Activated CD8-positive, alpha-beta memory T cell treated with anti-CD3 and anti-CD28 coated beads, Interleukin-2, amount 50 U/mL, for 1 hour (primary cell): ENCODE data around the gene ADGRF4.
"Not testable (repeated sequence)": the region's sequence is repeated elsewhere in the genome, so short reads cannot be mapped to it uniquely, and the experiment has no call there.

ENCODE experiments used
- DNase-seq: peaks from one replicate; pipeline ENCODE4 v3.0.0-alpha.2; 2020; ENCODE audit errors: extremely low read depth

The ADGRF4 gene

GRCh38 chr6:47734831-47735481 is 36.6 kb downstream of the ADGRF4 start:
- no peak for DNase-seq

- no peak for DNase-seq
Observed at GRCh38 chr6:47736083-47736700, 37.8 kb downstream of the ADGRF4 start.

DNA sequence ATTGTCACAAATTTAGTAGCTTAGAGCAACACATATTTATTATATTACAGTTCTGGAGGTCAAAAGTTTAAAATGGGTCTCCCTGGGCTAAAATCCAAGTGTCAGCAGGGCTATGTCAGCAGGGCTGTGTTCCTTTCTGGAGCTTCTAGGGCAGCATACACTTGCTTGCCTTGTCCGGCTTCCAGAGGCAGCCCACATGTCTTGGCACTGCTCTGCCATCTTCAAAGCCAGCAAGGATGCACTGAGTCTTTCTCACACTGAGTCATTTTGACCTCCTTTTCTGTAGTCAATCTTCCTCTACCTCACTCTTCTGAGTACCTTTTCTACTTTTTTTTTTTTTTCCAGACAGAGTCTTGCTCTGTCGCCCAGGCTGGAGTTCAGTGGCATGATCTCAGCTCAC is 39.0 kb downstream of the ADGRF4 start:
- no peak for DNase-seq

DNA sequence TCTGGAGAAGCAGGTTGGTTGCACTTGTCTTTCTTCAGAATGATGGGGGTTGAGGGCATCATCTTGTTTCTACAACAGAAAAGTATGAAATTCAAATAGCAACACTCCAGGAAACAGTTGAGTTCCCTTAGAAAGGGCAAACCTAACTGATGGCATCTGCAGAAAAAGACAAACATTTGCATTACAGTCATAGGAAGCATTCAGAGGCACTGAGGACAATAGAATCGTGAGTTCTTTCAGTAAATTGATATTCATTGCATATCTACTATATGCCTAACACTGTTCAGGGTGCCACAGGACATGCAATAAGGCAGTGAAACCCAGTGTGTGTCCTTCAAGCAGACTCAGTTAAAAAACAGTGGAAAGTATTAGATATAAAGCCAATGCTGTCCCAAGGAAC is 42.3 kb downstream of the ADGRF4 start:
- DNase-seq = no peak

DNA sequence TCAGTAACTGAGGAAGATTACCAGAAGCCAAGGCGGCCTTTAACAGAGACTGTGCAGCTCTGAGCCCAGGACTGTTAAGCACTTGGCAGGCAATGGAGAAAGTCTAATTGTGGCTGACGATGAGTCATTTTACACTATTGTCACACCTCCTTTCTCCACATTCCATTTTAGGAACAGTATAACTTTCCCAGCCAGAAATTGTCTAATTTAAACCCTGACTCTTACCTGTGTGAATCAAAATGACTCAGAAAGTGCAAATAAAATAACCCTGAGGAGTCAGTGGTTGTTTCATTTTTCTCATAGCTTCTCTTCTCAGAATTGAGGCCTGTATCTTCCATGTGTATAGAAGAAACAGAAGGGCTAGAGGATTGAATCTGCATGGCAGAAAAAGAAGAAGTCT is 43.4 kb downstream of the ADGRF4 start:
- DNase-seq = no peak

GRCh38 chr6:47743744-47744143 is 45.4 kb downstream of the ADGRF4 start:
- no peak for DNase-seq

GRCh38 chr6:47745269-47745668 is 46.9 kb downstream of the ADGRF4 start:
- not testable (repeated sequence) for DNase-seq

GRCh38 chr6:47749757-47750156 is 51.4 kb downstream of the ADGRF4 start:
- no peak for DNase-seq

DNA sequence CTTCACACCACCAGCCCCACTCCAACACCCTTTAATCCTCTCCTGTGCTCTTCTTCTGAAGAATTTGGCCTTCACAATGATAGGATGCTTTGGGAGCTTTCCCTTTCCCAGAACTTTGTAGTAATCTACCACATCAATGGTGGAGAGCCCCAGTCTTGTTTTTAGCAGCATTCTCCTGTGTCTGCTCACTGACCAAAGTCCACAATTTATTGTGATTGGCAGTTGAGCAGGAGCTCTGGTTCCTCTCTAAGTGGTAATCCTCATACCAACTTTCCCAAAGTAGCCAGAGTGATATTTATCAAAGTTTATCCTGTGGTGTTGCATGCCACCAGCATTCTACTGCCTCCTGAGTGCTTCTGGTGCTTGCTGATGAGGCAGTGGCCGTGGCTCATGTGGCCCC is 54.4 kb downstream of the ADGRF4 start:
- DNase-seq = no peak

GRCh38 chr6:47759364-47759763 is 61.0 kb downstream of the ADGRF4 start:
- DNase-seq = no peak

DNA sequence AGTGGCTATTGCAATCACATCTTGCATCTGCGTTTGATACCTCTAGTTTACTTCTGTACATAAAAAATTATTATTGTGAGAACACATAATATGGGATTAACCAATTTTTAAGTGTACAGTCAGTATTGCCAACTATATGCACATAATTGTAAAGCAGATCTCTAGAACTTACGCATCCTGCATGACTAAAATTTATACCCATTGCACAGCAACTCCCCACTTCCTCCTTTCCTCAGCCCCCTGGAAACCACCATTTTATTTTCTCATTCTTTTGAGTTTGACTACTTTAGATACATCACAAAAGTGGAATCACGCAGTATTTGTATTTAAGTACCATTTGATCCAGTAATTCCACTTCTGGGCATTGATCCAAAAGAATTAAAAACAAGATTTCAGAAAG is 64.1 kb downstream of the ADGRF4 start:
- no peak for DNase-seq

DNA sequence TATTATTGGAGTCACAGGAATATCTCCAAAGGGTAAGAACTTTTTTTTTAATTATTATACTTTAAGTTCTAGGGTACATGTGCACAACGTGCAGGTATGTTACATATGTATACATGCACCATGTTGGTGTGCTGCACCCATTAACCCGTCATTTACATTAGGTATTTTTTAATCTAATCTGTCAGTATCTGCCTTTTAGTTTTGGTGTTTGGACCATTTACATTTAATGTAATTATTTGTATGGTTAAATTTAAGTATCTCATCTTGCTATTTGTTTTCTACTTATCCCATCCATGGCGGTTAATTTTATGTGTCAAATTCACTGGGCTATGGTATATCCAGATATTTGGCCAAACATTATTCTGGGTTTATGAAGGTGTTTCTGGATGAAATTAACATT is 68.1 kb downstream of the ADGRF4 start:
- DNase-seq = no peak

DNA sequence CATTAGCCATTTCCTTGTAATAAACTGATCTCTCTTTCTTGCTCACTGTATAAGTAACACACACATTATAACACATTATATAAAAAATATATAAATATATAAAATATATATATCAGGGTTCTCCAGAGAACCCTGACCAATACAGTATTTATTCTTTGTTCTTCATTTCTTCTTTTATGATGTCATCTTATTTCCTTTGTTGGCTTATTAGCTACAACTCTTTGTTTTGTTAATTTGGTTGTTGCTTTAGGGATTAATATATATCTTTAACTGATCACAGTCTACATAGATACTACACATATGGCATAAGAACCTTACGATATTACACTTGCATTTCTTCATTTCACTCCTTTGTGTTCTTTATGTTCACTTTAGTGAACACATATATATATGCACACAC is 68.7 kb downstream of the ADGRF4 start:
- DNase-seq = no peak

- DNase-seq = no peak
Observed at GRCh38 chr6:47769982-47770381, 71.6 kb downstream of the ADGRF4 start.
